GM12864 (cell line): Measurements from ENCODE around the gene KIZ.

Experiments used
- DNase-seq: peaks from one replicate; pipeline ENCODE4 v3.0.0-alpha.2; 2011; ENCODE audit warnings: low read depth
- H3K4me3 ChIP-seq: 2 replicates; pipeline ENCODE4 v1.5.1; 2011; ENCODE audit warnings: mild to moderate bottlenecking, low read depth, low read length, control low read depth
- CTCF ChIP-seq: IDR thresholded peaks from 2 replicates; pipeline ENCODE4 v1.5.1; 2011; ENCODE audit warnings: low read depth, mild to moderate bottlenecking, moderate library complexity, low read length, control low read depth, inconsistent platforms; ENCODE audit errors: missing control alignments

Gene KIZ

GRCh38 chr20:21149344-21149743, 23.5 kb downstream of the KIZ start:
- H3K4me3 ChIP-seq = no peak overlapping the region
- no peak for TF ChIP-seq CTCF
- DNase-seq = no peak

- DNase-seq = no peak
- no peak for TF ChIP-seq CTCF
- no peak overlapping the region for H3K4me3 ChIP-seq
These were observed 25.9 kb downstream of the KIZ start for GRCh38 chr20:21151791-21152190.

- no peak for DNase-seq
- no peak overlapping the region for H3K4me3 ChIP-seq
- TF ChIP-seq CTCF = no peak
These were observed 28.8 kb downstream of the KIZ start for GRCh38 chr20:21154692-21155091.

GRCh38 chr20:21155268-21155667, 29.4 kb downstream of the KIZ start:
- TF ChIP-seq CTCF = no peak
- no peak for DNase-seq
- no peak overlapping the region for H3K4me3 ChIP-seq

GRCh38 chr20:21156266-21156665, 30.4 kb downstream of the KIZ start:
- H3K4me3 ChIP-seq = no peak overlapping the region
- no peak for DNase-seq
- no peak for TF ChIP-seq CTCF

- no peak for TF ChIP-seq CTCF
- H3K4me3 ChIP-seq = no peak overlapping the region
- DNase-seq = no peak
These were observed 31.1 kb downstream of the KIZ start for GRCh38 chr20:21157006-21157405.

GRCh38 chr20:21159658-21160380, 33.9 kb downstream of the KIZ start:
- DNase-seq = no peak
- TF ChIP-seq CTCF = no peak
- H3K4me3 ChIP-seq = no peak overlapping the region
